Left lobe of liver (tissue), 2 donors: Measurements from ENCODE around the gene DLEC1. TPM values are rescaled to one million over a fixed set of nuclear protein-coding genes. Genes with fewer than 3 reads are reported as not detected.
A peak's percentile ranks its signal among the peaks of the same experiment; 100 is the strongest.
"Not testable (repeated sequence)": the region's sequence is repeated elsewhere in the genome, so short reads cannot be mapped to it uniquely, and the experiment has no call there.

Experiments
- ATAC-seq: fragments of 200-7000 bp; cut with Tn5 transposase; one replicate; pipeline ENCODE4 v1.9.1; 2020; ENCODE audit warnings: mild to moderate bottlenecking, moderate library complexity
- DNase-seq: peaks from one replicate; pipeline ENCODE4 v3.0.0-alpha.2; 2020; ENCODE audit warnings: low spot score
- total RNA-seq: library from RNA; stranded (reverse); gene quantifications from one replicate; pipeline ENCODE4 v1.2.1, GENCODE V29; 2021
- donor health status: DM: no; HTN: no; CAD: no; lungs with moderate emphysema.
- donor health status: DM: no; HTN: yes; CAD: no.

The DLEC1 gene
- total RNA-seq, 1 donor from 2014 or later, result 0.05 TPM

DNA sequence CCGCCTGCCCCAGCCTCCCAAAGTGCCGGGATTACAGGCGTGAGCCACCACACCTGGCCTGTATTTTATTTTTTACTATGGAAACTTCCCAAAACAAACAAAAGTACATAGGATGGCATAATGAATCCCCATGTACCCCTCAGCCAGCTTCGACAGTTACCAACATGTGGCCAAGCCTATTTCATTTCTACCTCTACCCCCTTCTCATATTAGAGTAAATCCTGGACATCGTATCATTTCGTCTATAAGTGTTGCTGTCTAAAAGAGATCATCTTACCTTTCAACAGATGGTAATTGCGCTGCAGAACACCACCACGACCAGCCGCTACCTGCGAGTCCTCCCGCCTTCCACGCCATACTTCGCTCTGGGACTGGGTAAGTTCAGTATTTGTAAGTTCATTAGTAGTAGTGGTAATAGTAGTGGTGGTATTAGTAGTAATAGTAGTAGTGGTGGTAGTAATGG, 44.9 kb downstream of the DLEC1 start:
- no peak for ATAC-seq

GRCh38 chr3:38084334-38085310, 45.6 kb downstream of the DLEC1 start:
- DNase-seq, result no peak
- ATAC-seq, result peak; percentile 15

More for the DNA sequence above, 44.9 kb downstream of the DLEC1 start:
- no peak for DNase-seq

DNA sequence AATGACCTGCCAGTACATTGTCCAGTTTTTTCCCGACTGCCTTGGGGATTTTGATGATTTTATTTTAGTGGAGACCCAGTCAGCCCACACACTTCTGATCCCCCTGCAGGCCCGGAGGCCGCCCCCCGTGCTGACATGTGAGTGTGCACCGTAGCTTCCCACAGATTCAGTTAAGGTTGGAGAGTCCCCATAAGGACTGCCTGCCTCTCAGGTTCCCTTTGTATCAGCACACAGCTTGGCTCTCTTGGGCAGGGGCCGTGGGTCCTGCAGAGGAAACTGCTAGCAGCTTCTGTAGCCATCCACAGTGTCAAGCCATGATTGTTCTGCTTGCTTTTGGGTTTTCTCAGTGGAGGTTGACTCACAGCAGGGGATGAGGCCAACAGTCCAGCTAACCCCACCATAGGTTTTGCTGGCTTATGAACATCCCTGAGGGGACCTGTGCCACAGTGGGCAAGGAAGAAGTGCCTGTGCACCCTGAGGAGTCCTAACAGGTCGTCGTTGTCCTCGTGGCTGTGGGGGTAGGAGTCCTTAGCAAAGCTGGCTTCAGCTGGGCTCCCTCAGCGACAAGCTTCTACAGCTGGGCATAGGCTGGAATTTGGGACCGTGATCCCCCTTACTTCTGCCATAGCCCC, 46.4 kb downstream of the DLEC1 start:
- ATAC-seq (peak; percentile 29), DNase-seq (no peak)

GRCh38 chr3:38085943-38086324, 46.9 kb downstream of the DLEC1 start:
- ATAC-seq (peak; percentile 86), DNase-seq (peak; percentile 64)

DNA sequence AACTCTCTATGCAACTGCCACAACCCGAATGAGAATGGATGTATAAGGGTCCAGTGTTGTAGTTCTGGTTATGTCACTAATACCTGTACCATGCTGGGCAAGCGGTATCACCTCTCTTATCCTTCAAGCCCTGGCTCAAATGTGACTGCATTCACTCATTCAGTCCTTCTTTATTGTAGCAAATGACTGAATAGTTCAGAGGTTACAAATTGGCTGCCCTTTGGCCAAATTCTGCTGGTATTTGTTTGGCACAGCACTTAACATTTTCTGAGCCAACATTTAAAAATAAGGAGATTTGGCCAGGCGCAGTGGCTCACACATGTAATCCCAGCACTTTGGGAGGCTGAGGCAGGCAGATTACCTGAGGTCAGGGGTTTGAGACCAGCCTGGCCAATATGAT, 47.5 kb downstream of the DLEC1 start:
- no peak for DNase-seq
- ATAC-seq, result peak; percentile 78

DNA sequence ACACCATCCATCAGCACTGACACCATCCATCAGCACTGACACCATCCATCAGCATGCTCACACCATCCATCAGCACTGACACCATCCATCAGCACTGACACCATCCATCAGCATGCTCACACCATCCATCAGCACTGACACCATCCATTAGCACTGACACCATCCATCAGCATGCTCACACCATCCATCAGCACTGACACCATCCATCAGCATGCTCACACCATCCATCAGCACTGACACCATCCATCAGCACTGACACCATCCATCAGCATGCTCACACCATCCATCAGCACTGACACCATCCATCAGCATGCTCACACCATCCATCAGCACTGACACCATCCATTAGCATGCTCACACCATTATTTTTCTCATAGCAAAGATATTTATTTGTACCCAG, 48.3 kb downstream of the DLEC1 start:
- DNase-seq, ATAC-seq: not testable (repeated sequence)

GRCh38 chr3:38088126-38089078, 49.4 kb downstream of the DLEC1 start:
- DNase-seq (no peak), ATAC-seq (no peak)

DNA sequence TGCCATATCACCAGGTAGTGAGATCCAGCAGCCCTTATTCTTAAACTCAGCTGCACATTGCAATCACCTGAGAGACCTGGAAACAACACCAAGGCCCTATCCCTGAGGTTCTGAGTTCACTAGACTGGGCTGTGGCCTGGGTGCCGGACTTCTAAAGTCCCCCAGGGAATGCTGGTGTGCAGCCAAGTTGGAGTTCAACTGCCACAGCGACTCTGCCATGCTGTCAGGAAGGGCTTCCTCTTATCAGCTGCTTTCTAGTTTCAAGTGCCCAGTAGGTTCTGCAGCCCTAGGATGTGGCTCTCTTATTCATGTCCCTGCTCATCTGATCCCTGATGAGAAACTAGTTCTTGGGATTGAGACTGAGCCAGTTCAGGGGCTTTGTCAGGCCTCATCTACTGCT, 50.2 kb downstream of the DLEC1 start:
- ATAC-seq, result no peak
- no peak for DNase-seq

DNA sequence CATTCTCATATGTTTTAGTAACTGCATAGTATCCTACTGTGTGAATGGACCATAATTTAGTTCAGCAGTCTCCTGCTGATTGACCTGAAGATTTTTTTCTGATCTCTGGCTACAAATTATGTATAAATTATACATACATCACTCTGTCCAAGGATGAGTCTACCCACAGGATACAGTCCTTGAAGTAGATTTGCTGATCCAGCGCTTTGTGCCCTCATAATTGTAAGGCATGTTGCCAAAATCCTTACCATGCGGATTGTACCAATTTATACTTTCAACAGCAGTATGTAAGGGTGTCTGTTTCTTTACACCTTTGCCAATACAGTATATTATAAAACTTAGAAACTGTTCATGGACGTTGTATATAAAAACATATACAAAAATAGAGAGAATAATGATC, 51.4 kb downstream of the DLEC1 start:
- ATAC-seq, result no peak
- DNase-seq, result no peak

GRCh38 chr3:38094999-38095398, 56.0 kb downstream of the DLEC1 start:
- no peak for ATAC-seq
- DNase-seq, result no peak

DNA sequence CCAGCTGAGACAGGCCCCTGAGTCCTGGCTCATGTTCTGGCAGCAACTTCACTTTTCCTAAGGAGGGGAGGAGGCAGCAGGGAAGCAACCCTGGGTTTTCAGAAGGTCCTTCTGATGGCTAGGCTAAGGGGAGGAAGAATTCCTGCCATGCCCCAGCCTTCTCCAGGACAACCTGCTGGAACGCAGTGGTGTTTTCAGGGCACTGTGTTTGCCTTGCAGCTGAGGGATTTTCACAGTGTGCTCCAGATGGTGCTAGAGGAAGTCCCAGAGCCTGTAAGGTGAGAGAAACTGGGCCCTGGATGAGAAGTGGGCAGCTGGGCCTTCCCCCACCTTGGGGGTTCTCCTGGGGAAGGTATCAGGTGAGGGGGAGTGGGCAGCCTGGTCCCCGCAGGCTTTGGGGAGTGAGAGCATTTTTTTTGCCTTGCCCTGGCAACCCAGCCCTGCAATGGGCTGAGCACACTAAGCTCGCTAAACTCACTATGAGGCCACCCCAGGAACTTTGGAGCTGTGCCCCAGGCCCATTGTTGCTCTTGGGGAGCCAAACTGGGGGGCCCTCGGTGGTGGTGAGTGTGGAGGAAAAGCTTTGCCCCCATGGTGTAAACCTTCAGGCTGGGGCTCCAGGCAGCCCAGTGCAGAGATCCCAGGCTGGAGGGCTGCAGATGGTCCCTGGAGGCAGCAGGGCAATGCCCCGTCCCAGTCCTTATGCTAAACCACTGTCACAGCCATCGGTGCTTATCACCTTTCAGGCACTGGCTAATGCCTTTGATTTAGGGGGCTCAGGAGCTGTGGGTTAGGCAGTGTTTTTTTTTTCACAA, 56.9 kb downstream of the DLEC1 start:
- ATAC-seq, result no peak

DNA sequence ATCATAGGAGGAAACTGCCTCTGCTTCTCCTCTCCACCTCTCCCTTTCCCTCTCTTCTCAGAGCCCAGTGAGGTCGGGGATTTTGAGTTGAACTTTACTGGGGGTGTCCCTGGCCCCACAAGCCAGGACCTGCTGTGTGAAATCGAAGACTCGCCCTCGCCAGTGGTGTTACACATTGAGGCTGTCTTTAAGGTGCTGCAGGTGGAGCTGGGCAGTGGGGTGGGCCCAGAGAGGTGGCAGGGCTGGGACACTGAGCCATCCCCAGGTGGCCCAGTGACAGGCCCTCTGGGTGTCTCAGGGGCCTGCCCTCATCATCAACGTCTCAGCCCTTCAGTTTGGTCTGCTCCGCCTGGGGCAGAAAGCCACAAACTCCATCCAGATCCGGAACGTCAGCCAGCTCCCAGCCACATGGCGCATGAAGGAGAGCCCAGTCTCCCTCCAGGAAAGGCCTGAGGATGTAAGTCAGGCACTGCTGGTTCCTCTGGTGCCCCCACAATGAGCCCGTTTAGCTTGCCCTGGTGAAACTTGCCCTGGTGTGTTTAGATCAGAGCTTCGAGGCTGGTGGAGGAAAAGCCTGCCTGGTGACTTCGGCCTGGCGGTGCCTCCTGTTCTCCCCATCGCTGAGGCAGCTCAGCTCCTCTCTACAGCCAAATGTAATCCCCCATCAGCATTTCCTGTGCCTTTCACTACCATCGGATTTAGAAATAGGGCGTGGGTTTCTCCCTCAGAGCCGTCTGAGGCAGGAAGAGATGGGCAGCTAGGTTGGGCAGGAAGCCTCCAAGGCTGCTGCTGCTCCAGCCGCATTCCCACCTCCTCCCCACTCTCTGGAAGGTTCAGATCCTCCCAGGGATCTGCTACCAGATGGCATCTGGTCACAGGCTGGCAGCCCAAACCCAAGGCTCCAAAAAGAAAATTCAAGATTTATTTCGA, 58.7 kb downstream of the DLEC1 start:
- DNase-seq (no peak), ATAC-seq (no peak)

More for the DNA sequence above, 56.9 kb downstream of the DLEC1 start:
- DNase-seq, result no peak

DNA sequence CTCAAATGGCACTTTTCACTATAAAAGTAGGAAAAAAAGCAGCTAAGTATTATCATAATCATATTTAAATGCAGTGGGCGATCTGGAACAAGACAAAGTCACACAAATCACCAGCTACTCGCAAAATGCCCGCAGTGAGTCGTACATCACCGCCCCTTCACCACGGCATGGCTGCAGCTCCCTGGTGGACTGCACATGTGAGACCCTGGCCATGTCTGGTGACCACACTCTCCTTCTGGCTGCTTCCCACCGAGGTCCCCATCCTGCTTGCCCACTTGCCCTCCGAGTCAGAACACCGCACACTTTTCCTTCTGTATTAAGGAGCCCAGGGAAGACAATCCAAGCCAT, 59.3 kb downstream of the DLEC1 start:
- DNase-seq (no peak), ATAC-seq (no peak)

DNA sequence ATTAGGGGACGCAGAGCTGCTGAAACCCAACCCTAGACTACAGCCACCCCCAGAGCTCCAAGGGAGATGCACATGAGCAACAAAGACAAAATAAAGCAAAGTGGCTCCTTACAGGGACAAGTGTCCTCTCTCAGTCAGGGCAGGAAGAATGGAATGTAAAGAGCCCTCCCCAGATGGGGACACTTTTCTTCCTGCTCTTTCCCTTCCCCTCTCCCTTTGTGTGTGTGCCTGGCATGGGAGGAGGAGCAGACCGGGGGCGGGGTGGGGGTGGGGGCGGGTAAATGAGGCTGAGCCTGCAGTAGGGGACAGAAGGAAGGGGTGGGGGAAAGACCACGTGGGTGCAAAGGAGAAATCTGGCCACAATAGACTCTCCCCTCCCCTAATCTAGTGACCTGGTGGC, 60.5 kb downstream of the DLEC1 start:
- DNase-seq (no peak), ATAC-seq (no peak)

DNA sequence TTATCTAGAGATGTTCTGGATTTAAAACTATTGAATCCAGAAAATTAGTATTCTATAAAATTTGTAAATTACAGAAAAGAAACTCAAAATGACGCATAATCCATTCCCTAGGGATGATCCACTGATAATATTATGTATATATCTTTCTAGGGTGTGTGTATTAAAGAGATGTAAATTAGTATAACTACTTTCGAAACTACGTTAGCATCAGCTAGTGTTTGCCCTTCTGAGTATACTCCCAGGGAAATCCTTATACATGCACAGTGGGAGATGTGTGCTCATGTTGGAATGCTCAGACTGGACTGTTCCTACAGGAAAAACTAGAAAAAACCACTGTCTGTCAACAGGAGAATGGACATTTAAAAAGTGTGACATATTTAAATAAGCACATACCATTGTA, 61.5 kb downstream of the DLEC1 start:
- ATAC-seq, result no peak

DNA sequence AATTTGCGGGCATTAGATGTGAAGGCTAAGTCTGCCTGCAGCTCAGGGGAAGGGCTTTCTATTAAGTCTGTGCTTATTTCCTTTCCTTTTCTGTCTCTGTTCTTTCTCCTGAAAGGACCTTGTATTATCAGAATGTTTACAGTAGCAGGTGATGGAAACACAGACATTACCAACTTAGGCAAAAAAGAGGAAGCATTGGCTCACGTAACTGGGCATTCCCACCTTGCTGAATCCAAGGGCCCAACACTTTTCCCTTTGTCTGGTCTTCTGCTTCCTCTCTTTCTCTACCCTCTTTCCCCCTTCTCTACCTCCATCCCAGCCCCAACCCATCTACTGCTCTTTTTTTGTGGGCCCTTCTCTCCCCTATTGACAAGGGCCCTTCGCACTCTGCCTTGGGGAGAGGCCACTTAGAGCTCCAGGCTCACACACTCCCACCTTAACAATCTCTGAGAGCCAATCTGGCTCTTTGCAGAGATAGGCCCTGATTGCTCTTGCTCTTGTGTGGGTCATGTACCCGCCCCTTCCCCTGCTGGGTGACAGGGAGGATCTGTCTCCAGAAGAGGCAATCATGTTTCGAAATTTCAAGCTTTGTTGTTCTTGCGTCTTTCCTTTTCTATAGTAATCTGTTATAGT, 62.9 kb downstream of the DLEC1 start:
- ATAC-seq (no peak), DNase-seq (no peak)

More for the DNA sequence above, 61.5 kb downstream of the DLEC1 start:
- DNase-seq, result no peak

DNA sequence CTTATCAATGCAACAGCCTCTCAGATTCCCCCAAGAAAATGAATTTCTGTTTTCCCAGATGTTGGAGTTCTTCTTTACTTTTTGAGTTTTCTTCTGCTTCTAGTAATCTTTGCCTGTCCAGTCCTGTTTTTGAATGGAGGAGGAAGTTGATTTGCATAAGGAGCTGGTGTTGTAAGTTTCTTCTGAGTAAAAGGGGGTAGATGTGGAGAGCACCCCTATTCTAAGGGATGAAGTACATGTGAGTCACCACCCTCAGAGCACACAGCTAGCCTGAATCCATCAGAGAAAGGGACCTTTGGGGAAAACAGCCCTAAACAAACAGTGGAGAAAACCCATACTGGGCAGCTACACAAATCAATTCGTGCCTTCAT, 63.4 kb downstream of the DLEC1 start:
- DNase-seq (no peak), ATAC-seq (no peak)

DNA sequence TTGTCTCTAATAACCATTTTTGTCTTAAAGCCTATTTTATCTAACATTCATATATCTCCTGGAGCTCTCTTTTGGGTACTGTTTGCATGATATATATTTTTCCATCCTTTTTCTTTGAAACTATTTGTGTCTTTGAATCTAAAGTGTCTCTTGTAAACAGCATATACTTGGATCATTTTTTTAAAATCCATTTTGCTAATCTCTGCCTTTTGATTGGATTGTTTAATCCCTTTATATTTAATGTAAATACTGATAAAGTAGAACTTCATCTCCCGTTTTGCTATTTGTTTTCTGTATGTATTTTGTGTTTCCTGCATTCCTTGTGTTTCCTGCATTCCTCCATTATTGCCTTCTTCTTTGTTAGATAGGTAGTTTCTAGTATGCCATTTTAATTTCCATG, 66.5 kb downstream of the DLEC1 start:
- DNase-seq (no peak), ATAC-seq (no peak)
